Neural cell (in vitro differentiated cells): Measurements from ENCODE around the gene HIBCH. TPM values are rescaled to one million over a fixed set of nuclear protein-coding genes. Genes with fewer than 3 reads are reported as not detected.

Source experiments
- H2AFZ ChIP-seq: fragments of 200-600, 300-800 bp; sonication (generic), shearing (Covaris generic); 2 replicates; pipeline ENCODE4 v1.6.0; 2014; ENCODE audit warnings: low read depth, mild to moderate bottlenecking, antibody characterized with exemption, low read length, moderate library complexity
- H3F3A ChIP-seq: fragments of 200-600 bp; shearing (Covaris generic); 2 replicates; pipeline ENCODE4 v1.6.1; 2016; ENCODE audit warnings: mild to moderate bottlenecking, moderate library complexity, mixed read lengths, antibody characterized with exemption, low read length; ENCODE audit not compliant: insufficient read depth, poor library complexity, severe bottlenecking
- H3K27ac ChIP-seq: fragments of 200-600, 300-800 bp; sonication (generic), shearing (Covaris generic); 2 replicates; pipeline ENCODE4 v1.5.1; 2014; ENCODE audit warnings: mild to moderate bottlenecking, low read length, moderate library complexity
- H3K27me3 ChIP-seq: fragments of 300-800, 200-600 bp; sonication (generic), shearing (Covaris generic); 2 replicates; pipeline ENCODE4 v1.6.0; 2014; ENCODE audit warnings: mild to moderate bottlenecking, low read depth, low read length, moderate library complexity; ENCODE audit not compliant: insufficient read depth
- H3K36me3 ChIP-seq: fragments of 300-800, 200-600 bp; sonication (generic), shearing (Covaris generic); 2 replicates; pipeline ENCODE4 v1.5.1; 2014; ENCODE audit warnings: mild to moderate bottlenecking, antibody characterized with exemption, low read length, moderate library complexity; ENCODE audit not compliant: insufficient read depth
- H3K4me2 ChIP-seq: fragments of 300-800, 200-600 bp; sonication (generic), shearing (Covaris generic); 2 replicates; pipeline ENCODE4 v1.6.0; 2014; ENCODE audit warnings: mild to moderate bottlenecking, low read length
- H3K4me3 ChIP-seq: fragments of 300-800, 200-600 bp; sonication (generic), shearing (Covaris generic); 2 replicates; pipeline ENCODE4 v1.5.1; 2014; ENCODE audit warnings: mild to moderate bottlenecking, low read length, moderate library complexity
- H3K79me2 ChIP-seq: fragments of 200-600 bp; shearing (Covaris generic); replicated peaks from 2 replicates; pipeline ENCODE4 v1.6.0; 2014; ENCODE audit warnings: mild to moderate bottlenecking, low read length, moderate library complexity; ENCODE audit not compliant: insufficient read depth
- H3K9ac ChIP-seq: fragments of 300-800, 200-600 bp; sonication (generic), shearing (Covaris generic); 2 replicates; pipeline ENCODE4 v1.6.1; 2016; ENCODE audit warnings: mild to moderate bottlenecking, low read length, mixed read lengths
- H3K9me2 ChIP-seq: fragments of 200-600 bp; shearing (Covaris generic); 2 replicates; pipeline ENCODE4 v1.6.1; 2016; ENCODE audit warnings: mild to moderate bottlenecking, low read length, mixed read lengths; ENCODE audit not compliant: insufficient read depth
- H3K9me3 ChIP-seq: fragments of 200-600, 300-800 bp; sonication (generic), shearing (Covaris generic); 2 replicates; pipeline ENCODE4 v1.6.1; 2016; ENCODE audit warnings: mild to moderate bottlenecking, mixed run types, low read length, moderate library complexity, mixed read lengths
- H4K20me1 ChIP-seq: fragments of 200-600 bp; shearing (Covaris generic); 2 replicates; pipeline ENCODE4 v1.6.1; 2016; ENCODE audit warnings: mild to moderate bottlenecking, mixed run types; ENCODE audit not compliant: insufficient read depth
- CTCF ChIP-seq: fragments of 450-650 bp; IDR thresholded peaks from 2 replicates; pipeline ENCODE4 v1.5.1; 2014; ENCODE audit warnings: antibody characterized with exemption, mild to moderate bottlenecking, moderate library complexity; ENCODE audit not compliant: poor library complexity, severe bottlenecking
- EP300 ChIP-seq: fragments of 450-650 bp; conservative IDR thresholded peaks from 2 replicates; pipeline ENCODE4 v1.6.1; 2014; ENCODE audit warnings: antibody characterized with exemption, mild to moderate bottlenecking, moderate library complexity; ENCODE audit not compliant: poor library complexity, severe bottlenecking
- EZH2 ChIP-seq: fragments of 200-600, 300-800 bp; shearing (Covaris generic), sonication (generic); IDR thresholded peaks from 2 replicates; pipeline ENCODE4 v1.6.1; 2014; ENCODE audit warnings: antibody characterized with exemption, low read length, borderline replicate concordance, mild to moderate bottlenecking; ENCODE audit not compliant: insufficient read depth, poor library complexity, severe bottlenecking
- MXI1 ChIP-seq: fragments of 450-650 bp; conservative IDR thresholded peaks from 2 replicates; pipeline ENCODE4 v1.6.1; 2014; ENCODE audit warnings: antibody characterized with exemption, mild to moderate bottlenecking; ENCODE audit not compliant: poor library complexity, severe bottlenecking
- POLR2AphosphoS5 ChIP-seq: IDR thresholded peaks from 2 replicates; pipeline ENCODE4 v1.6.1; 2012
- RAD21 ChIP-seq: fragments of 450-650 bp; conservative IDR thresholded peaks from 2 replicates; pipeline ENCODE4 v1.6.1; 2014; ENCODE audit warnings: antibody characterized with exemption, mild to moderate bottlenecking, moderate library complexity
- REST ChIP-seq: IDR thresholded peaks from 2 replicates; pipeline ENCODE4 v1.6.1; 2012; ENCODE audit warnings: borderline replicate concordance
- SMC3 ChIP-seq: fragments of 450-650 bp; conservative IDR thresholded peaks from 2 replicates; pipeline ENCODE4 v1.6.1; 2014; ENCODE audit warnings: antibody characterized with exemption, mild to moderate bottlenecking, moderate library complexity; ENCODE audit not compliant: poor library complexity
- TAF1 ChIP-seq: IDR thresholded peaks from 2 replicates; pipeline ENCODE4 v1.6.1; 2012; ENCODE audit warnings: low read depth
- polyA plus RNA-seq: library from polyadenylated mRNA; depleted of rRNA; stranded (reverse); fragments of >200 nt; gene quantifications from 2 replicates; pipeline ENCODE4 v1.2.3, GENCODE V29; 2014

Gene HIBCH
- polyA plus RNA-seq, 1 donor from 2014 or later: 17.8 TPM

GRCh38 chr2:190213441-190214335 is 105.9 kb downstream of the HIBCH start:
- Histone ChIP-seq H3K36me3 (no peaks in the 10 kb centered on the region), H3K4me3 (no peak overlapping the region), H3K4me2 (no peak overlapping the region), H3F3A (no peaks in the 10 kb centered on the region), H3K9ac (no peak overlapping the region), H3K27ac (no peak overlapping the region), H3K27me3 (no peaks in the 10 kb centered on the region), H4K20me1 (no peaks in the 10 kb centered on the region), H3K9me3 (no peaks in the 10 kb centered on the region), H2AFZ (no peak overlapping the region), H3K9me2 (no peaks in the 10 kb centered on the region), H3K79me2 (no peaks in the 10 kb centered on the region)
- TF ChIP-seq RAD21 (no peak), MXI1 (no peak), SMC3 (no peak), TAF1 (no peak), REST (no peak), EZH2 (no peak), POLR2AphosphoS5 (no peak), CTCF (no peak), EP300 (no peak)

GRCh38 chr2:190210471-190210870 is 109.2 kb downstream of the HIBCH start:
- H3F3A ChIP-seq: no peaks in the 10 kb centered on the region
- H3K27me3 ChIP-seq: no peaks in the 10 kb centered on the region
- no peak overlapping the region for H3K27ac ChIP-seq
- no peaks in the 10 kb centered on the region for H3K36me3 ChIP-seq
- no peaks in the 10 kb centered on the region for H3K9me2 ChIP-seq
- no peak overlapping the region for H3K4me2 ChIP-seq
- H3K4me3 ChIP-seq: no peak overlapping the region
- no peaks in the 10 kb centered on the region for H4K20me1 ChIP-seq
- TF ChIP-seq SMC3 (no peak), EP300 (no peak), MXI1 (no peak), TAF1 (no peak), EZH2 (no peak), RAD21 (no peak), CTCF (no peak), POLR2AphosphoS5 (no peak), REST (no peak)
- no peaks in the 10 kb centered on the region for H3K79me2 ChIP-seq
- no peaks in the 10 kb centered on the region for H3K9me3 ChIP-seq
- no peak overlapping the region for H2AFZ ChIP-seq
- no peak overlapping the region for H3K9ac ChIP-seq
